ENCODE data around the gene MBL2.

- TF ChIP-seq CTCF (IDR thresholded peaks at IDR 0.05), result no peak
- TF ChIP-seq POLR2A (IDR thresholded peaks at IDR 0.05), result no peak
These were observed 16.3 kb downstream of the MBL2 start for GRCh38 chr10:52756295-52756694.

All from testis (tissue), 2 donors.